Natural killer cell treated with Interleukin-12 subunit alpha and Interleukin-12 subunit beta and Interleukin-15 and Interleukin-18, amount 100 ng/mL, for 72 hours (primary cell): ENCODE results near the gene SGO2. TPM values are rescaled to one million over a fixed set of nuclear protein-coding genes. Genes with fewer than 3 reads are reported as not detected.

Source experiments
- ATAC-seq, 2 donors: fragments of 150-1000 bp; cut with Tn5 transposase in 1 of 2; sonication (Bioruptor Pico), chemical (Tn5 transposase) in 1 of 2; 2 replicates each; pipeline ENCODE4 v1.10.0; 2021
- DNase-seq: peaks from one replicate; pipeline ENCODE4 v3.0.0; 2022; ENCODE audit warnings: low spot score
- H3K27ac Mint-ChIP-seq, 2 donors: 1 replicate in 1 of 2; 2 replicates in 1 of 2; pipeline ENCODE4 v1.8.0; 2022; ENCODE audit warnings: mixed read lengths in 2 of 2, mild to moderate bottlenecking in 1 of 2, moderate library complexity in 1 of 2
- H3K27me3 Mint-ChIP-seq, 2 donors: 1 replicate in 1 of 2; 2 replicates in 1 of 2; pipeline ENCODE4 v1.8.0; 2022; ENCODE audit warnings: mixed read lengths in 2 of 2
- H3K36me3 Mint-ChIP-seq: one replicate; pipeline ENCODE4 v1.8.0; 2022; ENCODE audit warnings: mixed read lengths
- H3K4me1 Mint-ChIP-seq, 2 donors: 1 replicate in 1 of 2; 2 replicates in 1 of 2; pipeline ENCODE4 v1.8.0; 2022; ENCODE audit warnings: low read depth in 2 of 2, mixed read lengths in 2 of 2, mild to moderate bottlenecking in 1 of 2
- H3K4me3 Mint-ChIP-seq: one replicate; pipeline ENCODE4 v1.8.0; 2022; ENCODE audit warnings: mixed read lengths
- H3K9me3 Mint-ChIP-seq: 2 replicates; pipeline ENCODE4 v1.8.0; 2022; ENCODE audit warnings: mixed read lengths
- total RNA-seq, 2 donors: library from RNA; stranded (reverse); gene quantifications; one replicate each; pipeline ENCODE4 v1.2.3, GENCODE V29; 2022

The SGO2 gene
- total RNA-seq, 2 donors from 2014 or later, result 18.2 to 31.0 TPM

GRCh38 chr2:200588076-200588678, 62.2 kb downstream of the SGO2 start:
- no peaks in the 10 kb centered on the region for H3K9me3 Mint-ChIP-seq
- ATAC-seq (no peak), DNase-seq (no peak)
- H3K27me3 Mint-ChIP-seq, result peaks cover 20 to 30% of the 10 kb centered on the region in 2 donors
- peaks cover 5% of the 10 kb centered on the region for H3K36me3 Mint-ChIP-seq
- no peak overlapping the region for H3K27ac Mint-ChIP-seq
- H3K4me1 Mint-ChIP-seq, result peaks cover 5 to 10% of the 10 kb centered on the region in 2 donors
- no peak overlapping the region for H3K4me3 Mint-ChIP-seq

DNA sequence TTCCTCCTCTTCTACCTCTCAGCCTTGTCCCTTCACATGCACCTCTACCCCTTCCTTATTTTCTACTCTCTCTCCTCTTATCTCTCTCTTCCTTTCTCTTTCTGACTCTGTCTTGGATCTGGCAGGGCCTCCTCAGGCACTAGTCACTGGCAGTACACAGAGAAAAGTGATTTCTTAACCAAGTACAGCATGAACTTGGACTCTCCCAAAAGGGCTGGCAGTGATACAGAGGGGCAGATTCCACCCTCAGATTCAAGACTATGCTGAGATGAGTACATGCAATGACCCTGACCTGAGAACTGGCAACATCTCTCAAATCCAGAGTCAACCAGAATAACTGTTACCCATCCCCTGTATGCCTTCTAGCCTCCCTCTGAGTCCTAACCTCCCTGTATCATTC, 64.1 kb downstream of the SGO2 start:
- peaks cover 24 to 45% of the 10 kb centered on the region in 2 donors for H3K27me3 Mint-ChIP-seq
- no peak for DNase-seq
- ATAC-seq, result no peak
- H3K4me1 Mint-ChIP-seq, result peaks cover 5 to 8% of the 10 kb centered on the region in 2 donors
- H3K36me3 Mint-ChIP-seq, result no peaks in the 10 kb centered on the region
- H3K9me3 Mint-ChIP-seq, result no peaks in the 10 kb centered on the region
- H3K4me3 Mint-ChIP-seq, result no peak overlapping the region
- H3K27ac Mint-ChIP-seq, result no peak overlapping the region

DNA sequence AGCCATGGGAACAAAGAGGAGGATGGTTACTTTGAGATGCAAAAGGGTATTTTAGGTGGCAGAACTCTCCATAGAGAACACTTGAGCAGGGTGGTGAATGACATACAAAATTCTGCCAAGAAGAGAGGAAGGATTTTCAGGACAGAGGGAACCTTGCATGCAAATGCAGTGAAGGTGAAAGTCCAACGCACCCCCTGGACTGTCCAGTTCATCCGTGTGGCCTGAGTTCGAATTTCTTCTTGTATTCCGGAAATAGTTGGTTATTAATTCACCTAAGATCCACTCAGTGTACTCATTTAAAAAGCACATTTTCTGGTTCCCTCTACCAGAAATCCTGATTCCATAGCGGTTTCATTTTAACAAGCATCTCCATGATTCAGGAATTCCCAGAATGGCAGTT, 65.3 kb downstream of the SGO2 start:
- peaks cover 24 to 53% of the 10 kb centered on the region in 2 donors for H3K27me3 Mint-ChIP-seq
- no peak overlapping the region for H3K4me3 Mint-ChIP-seq
- H3K9me3 Mint-ChIP-seq, result no peaks in the 10 kb centered on the region
- DNase-seq (no peak), ATAC-seq (no peak)
- H3K4me1 Mint-ChIP-seq, result peaks cover 0 to 2% of the 10 kb centered on the region in 2 donors
- no peaks in the 10 kb centered on the region for H3K36me3 Mint-ChIP-seq
- no peak overlapping the region for H3K27ac Mint-ChIP-seq

DNA sequence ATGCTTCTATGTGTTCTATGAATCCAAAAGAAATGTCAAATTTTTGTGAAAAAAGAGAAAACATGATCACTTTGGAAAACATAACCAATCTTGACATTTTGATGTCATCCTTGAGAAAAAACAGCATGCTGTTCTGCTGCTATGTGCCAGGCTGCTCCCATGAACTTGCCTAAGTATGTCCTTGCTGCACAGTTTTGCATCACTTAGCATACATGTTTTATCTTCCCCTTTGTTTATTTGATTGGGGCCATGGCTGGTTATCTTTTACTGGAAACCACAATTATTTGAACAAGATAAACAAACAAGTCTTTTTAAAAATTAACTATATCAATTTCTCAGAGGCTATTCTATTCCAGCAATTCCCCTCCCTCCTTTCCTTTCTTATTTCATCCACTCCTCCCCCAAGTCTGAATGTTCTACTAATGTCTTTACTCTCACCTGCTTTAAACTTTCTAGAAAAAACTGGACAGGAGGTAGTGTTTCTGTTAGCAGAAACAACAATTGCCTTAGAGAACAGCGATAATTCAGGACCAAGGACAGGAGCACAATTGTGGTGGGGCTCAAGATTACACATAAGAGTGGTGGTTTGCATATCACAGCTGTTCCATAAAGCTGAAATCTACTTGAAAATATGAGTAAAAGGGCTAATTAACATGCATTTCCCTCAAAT, 66.5 kb downstream of the SGO2 start:
- peaks cover 24 to 57% of the 10 kb centered on the region in 2 donors for H3K27me3 Mint-ChIP-seq
- ATAC-seq, result no peak
- H3K36me3 Mint-ChIP-seq, result no peaks in the 10 kb centered on the region
- no peak overlapping the region for H3K27ac Mint-ChIP-seq
- no peak overlapping the region for H3K4me3 Mint-ChIP-seq
- no peaks in the 10 kb centered on the region for H3K9me3 Mint-ChIP-seq
- no peak for DNase-seq
- no peaks in the 10 kb centered on the region for H3K4me1 Mint-ChIP-seq

DNA sequence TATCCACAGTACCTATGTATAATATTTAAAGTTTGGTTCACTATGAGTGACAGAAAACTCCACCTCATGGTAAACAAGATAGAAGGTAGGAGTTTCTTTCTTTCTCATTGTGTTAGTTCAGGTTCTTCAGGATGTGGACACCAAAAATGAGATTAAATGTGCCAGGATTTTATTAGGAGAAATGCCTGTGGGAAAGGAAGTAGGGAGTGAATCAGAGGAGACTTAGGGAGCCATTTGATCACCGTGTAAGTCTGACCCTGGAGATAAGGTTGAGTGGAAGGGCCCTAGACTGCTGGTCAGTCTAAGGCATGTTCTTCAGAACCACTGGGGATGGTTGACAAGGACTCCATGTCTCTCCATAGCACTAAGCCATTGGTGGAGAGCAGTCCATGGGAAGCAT, 67.9 kb downstream of the SGO2 start:
- Mint-ChIP-seq H3K4me3 (no peak overlapping the region), H3K4me1 (no peaks in the 10 kb centered on the region), H3K27ac (no peak overlapping the region), H3K27me3 (peaks cover 24 to 64% of the 10 kb centered on the region in 2 donors), H3K36me3 (no peaks in the 10 kb centered on the region), H3K9me3 (no peaks in the 10 kb centered on the region)
- DNase-seq (no peak), ATAC-seq (no peak)

DNA sequence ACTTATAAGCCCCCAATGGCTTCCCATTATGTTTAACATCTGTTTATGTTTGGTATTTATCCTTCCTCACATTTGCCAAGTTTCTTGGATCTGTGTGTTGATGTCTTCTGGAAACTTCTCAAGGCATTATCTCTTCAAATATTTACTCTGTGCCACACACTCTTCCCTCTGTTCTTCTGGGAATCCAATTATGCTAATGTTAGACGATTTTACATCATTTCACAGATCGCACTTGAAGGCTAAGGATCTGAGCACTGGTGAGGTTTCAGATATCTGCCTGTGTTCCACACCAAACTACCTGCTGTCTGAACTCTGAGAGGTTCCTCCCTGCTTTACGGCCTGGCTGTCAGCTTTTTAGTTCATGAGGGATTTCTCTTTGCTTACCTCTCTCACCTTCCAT, 69.9 kb downstream of the SGO2 start:
- ATAC-seq (no peak), DNase-seq (no peak)
- H3K4me1 Mint-ChIP-seq, result no peaks in the 10 kb centered on the region
- H3K9me3 Mint-ChIP-seq, result no peaks in the 10 kb centered on the region
- H3K4me3 Mint-ChIP-seq, result no peak overlapping the region
- H3K36me3 Mint-ChIP-seq, result no peaks in the 10 kb centered on the region
- H3K27me3 Mint-ChIP-seq, result peaks cover 21 to 65% of the 10 kb centered on the region in 2 donors
- H3K27ac Mint-ChIP-seq, result no peak overlapping the region

DNA sequence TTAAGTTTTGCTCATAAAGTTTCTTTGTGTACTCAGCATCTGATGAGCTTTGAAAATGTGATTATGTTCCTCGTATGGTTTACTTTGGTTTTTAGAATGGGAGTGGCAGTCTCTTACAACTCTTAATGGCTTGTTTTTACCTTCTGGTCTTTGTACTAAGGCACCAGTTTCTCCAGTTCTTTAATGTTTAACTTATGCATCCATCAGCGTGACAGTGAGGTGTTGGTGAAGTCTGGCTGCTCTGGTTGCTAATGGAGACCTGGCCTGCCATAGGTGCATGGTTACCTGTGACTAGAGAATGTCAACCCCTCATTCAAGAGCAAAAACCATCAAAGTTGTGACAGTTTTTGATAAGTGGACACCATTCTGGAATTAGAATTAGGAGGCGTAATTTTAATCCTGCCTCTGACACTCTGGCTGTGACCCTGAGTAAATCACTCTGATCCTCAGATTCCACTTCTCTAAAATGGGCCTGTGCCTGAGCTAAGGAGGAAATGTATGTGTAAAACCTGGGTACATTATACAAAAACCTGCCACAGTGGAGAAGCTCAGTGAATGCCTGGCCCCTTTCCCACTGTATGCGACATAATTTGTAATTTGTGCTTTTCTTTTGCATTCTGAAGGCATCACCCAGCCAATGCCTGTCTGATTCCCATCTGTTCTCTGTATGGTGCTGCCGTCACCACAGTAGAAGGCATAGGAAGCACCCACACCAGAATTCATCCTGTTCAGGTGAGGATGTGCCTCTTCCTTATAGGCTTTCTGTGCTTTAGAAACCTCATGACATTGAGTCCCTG, 71.0 kb downstream of the SGO2 start:
- Mint-ChIP-seq H3K36me3 (no peaks in the 10 kb centered on the region), H3K4me3 (no peak overlapping the region), H3K27ac (no peak overlapping the region), H3K9me3 (no peaks in the 10 kb centered on the region), H3K4me1 (no peaks in the 10 kb centered on the region), H3K27me3 (peaks cover 15 to 61% of the 10 kb centered on the region in 2 donors)
- ATAC-seq (no peak), DNase-seq (no peak)

- Mint-ChIP-seq H3K36me3 (no peaks in the 10 kb centered on the region), H3K27me3 (peaks cover 10 to 38% of the 10 kb centered on the region in 2 donors), H3K4me1 (no peaks in the 10 kb centered on the region), H3K4me3 (no peak overlapping the region), H3K27ac (no peak overlapping the region), H3K9me3 (no peaks in the 10 kb centered on the region)
- no peak for ATAC-seq
- no peak for DNase-seq
Observed at GRCh38 chr2:200599206-200599605, 73.2 kb downstream of the SGO2 start.

DNA sequence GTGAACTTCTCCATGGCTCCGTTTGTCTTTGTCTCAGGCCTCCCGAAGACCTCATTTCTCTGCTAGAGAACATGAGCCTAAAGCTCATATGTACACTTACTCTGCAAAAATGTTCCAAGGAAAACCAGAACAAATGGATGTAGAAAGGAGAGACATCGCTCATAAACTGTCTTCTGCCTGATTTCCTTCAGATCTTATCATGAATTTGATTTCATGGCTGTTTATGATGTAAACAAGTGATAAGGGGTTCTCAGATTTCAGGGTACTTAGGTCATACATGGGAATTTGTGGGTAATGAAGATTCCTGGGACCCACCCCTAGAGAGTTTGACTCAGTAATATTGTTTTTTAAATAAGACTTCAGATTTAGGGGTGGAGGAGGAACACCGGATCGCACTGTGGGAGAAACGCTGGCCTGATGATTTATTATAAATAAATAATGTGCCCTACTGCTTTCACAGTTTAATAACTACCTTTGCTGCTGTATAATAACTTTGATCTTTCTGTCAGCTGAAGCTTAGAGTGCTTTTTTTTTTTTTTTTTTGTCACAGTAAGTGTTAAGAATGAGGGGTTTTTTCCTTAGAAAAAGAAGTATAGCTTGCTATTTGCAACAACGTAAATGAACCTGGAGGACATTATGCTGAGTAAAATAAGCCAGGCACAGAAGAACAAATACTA, 74.7 kb downstream of the SGO2 start:
- peaks cover 8 to 32% of the 10 kb centered on the region in 2 donors for H3K27me3 Mint-ChIP-seq
- no peak overlapping the region for H3K4me3 Mint-ChIP-seq
- no peaks in the 10 kb centered on the region for H3K9me3 Mint-ChIP-seq
- DNase-seq, result no peak
- H3K36me3 Mint-ChIP-seq, result no peaks in the 10 kb centered on the region
- no peak for ATAC-seq
- H3K27ac Mint-ChIP-seq, result no peak overlapping the region
- no peaks in the 10 kb centered on the region for H3K4me1 Mint-ChIP-seq

- no peak for DNase-seq
- ATAC-seq, result no peak
- no peak overlapping the region for H3K4me3 Mint-ChIP-seq
- peaks cover 1% of the 10 kb centered on the region for H3K9me3 Mint-ChIP-seq
- H3K4me1 Mint-ChIP-seq, result no peaks in the 10 kb centered on the region
- no peak overlapping the region for H3K27ac Mint-ChIP-seq
- no peaks in the 10 kb centered on the region for H3K36me3 Mint-ChIP-seq
- H3K27me3 Mint-ChIP-seq, result peaks cover 9 to 28% of the 10 kb centered on the region in 2 donors
Observed at GRCh38 chr2:200602584-200602983, 76.6 kb downstream of the SGO2 start.

DNA sequence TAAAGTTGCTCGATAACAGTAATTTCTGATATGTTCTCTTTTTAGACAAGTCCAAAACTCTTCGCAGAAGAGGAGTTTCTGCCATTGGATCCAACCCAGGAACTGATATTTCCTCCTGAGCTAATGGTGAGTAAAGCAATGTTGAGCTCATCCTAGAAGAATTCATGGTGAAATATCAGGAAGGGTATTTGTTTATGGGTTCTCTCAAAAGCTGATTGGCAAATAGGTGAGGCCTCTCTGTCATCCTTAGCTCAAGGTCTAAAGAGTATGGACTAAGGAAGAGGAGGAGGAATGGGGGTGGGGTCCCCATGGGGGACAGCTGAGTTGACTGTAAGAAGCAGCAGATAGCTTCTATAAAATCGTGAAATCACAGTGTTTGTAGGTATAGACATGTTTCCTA, 78.0 kb downstream of the SGO2 start:
- H3K9me3 Mint-ChIP-seq, result peaks cover 4% of the 10 kb centered on the region
- ATAC-seq, result no peak
- no peak overlapping the region for H3K27ac Mint-ChIP-seq
- no peak for DNase-seq
- no peak overlapping the region for H3K4me3 Mint-ChIP-seq
- H3K36me3 Mint-ChIP-seq, result no peaks in the 10 kb centered on the region
- peaks cover 12 to 22% of the 10 kb centered on the region in 2 donors for H3K27me3 Mint-ChIP-seq
- H3K4me1 Mint-ChIP-seq, result no peaks in the 10 kb centered on the region

GRCh38 chr2:200604571-200605255, 78.7 kb downstream of the SGO2 start:
- peaks cover 4% of the 10 kb centered on the region for H3K9me3 Mint-ChIP-seq
- no peak overlapping the region for H3K27ac Mint-ChIP-seq
- H3K36me3 Mint-ChIP-seq, result no peaks in the 10 kb centered on the region
- no peak overlapping the region for H3K4me3 Mint-ChIP-seq
- DNase-seq (no peak), ATAC-seq (no peak)
- H3K27me3 Mint-ChIP-seq, result peaks cover 12 to 27% of the 10 kb centered on the region in 2 donors
- no peaks in the 10 kb centered on the region for H3K4me1 Mint-ChIP-seq

- Mint-ChIP-seq H3K27ac (no peak overlapping the region), H3K9me3 (peaks cover 4% of the 10 kb centered on the region), H3K4me1 (no peaks in the 10 kb centered on the region), H3K4me3 (no peak overlapping the region), H3K36me3 (no peaks in the 10 kb centered on the region), H3K27me3 (peaks cover 11 to 21% of the 10 kb centered on the region in 2 donors)
- no peak for DNase-seq
- no peak for ATAC-seq
Observed at GRCh38 chr2:200608341-200609027, 82.5 kb downstream of the SGO2 start.
